Mammary epithelial cell (primary cell): ENCODE data around the gene TMEM240.

ENCODE experiments used
- CTCF ChIP-seq, 2 donors: IDR thresholded peaks in 1 of 2; conservative IDR thresholded peaks in 1 of 2; 2 replicates each; pipeline ENCODE4 v1.5.1; 2011 to 2012; ENCODE audit warnings: inconsistent platforms in 2 of 2, low read length in 2 of 2, mild to moderate bottlenecking in 2 of 2, control low read depth in 1 of 2, low read depth in 1 of 2; ENCODE audit not compliant: insufficient read depth in 1 of 2; ENCODE audit errors: extremely low read depth in 1 of 2
- EZH2 ChIP-seq: IDR thresholded peaks from 2 replicates; pipeline ENCODE4 v1.6.1; 2012; ENCODE audit warnings: low read length, inconsistent platforms, borderline replicate concordance

GRCh38 chr1:1540818-1541628 lies 599 bp upstream of the TMEM240 start:
- TF ChIP-seq CTCF (conservative IDR thresholded peaks at IDR 0.05 in 1 of 2, IDR thresholded peaks at IDR 0.05 in 1 of 2; ENCODE audit: extremely low read depth in 1 of 2, insufficient read depth in 1 of 2, low read depth in 1 of 2, low read length in 2 of 2) (no peak), EZH2 (no peak)
